ENCODE results near the gene DLL1. TPM values are rescaled to one million over a fixed set of nuclear protein-coding genes. Genes with fewer than 3 reads are reported as not detected.
"Not testable (repeated sequence)": the region's sequence is repeated elsewhere in the genome, so short reads cannot be mapped to it uniquely, and the experiment has no call there.

DLL1 gene
- total RNA-seq, 1 donor from 2014 or later = 10.7 TPM

GRCh38 chr6:170269846-170270541 is 20.9 kb downstream of the DLL1 start:
- DNase-seq (ENCODE audit: extremely low read depth, low read depth, low spot score) = no peak

GRCh38 chr6:170269151-170269845 is 21.6 kb downstream of the DLL1 start:
- no peak for DNase-seq (ENCODE audit: extremely low read depth, low read depth, low spot score)

GRCh38 chr6:170268216-170269129 is 22.4 kb downstream of the DLL1 start:
- no peak for DNase-seq (ENCODE audit: extremely low read depth, low read depth, low spot score)

- DNase-seq (ENCODE audit: extremely low read depth, low read depth, low spot score) = no peak
These were observed 23.2 kb downstream of the DLL1 start for GRCh38 chr6:170267688-170268087.

GRCh38 chr6:170266061-170266825 is 24.6 kb downstream of the DLL1 start:
- DNase-seq (ENCODE audit: extremely low read depth, low read depth, low spot score) = no peak

GRCh38 chr6:170265655-170266054 is 25.2 kb downstream of the DLL1 start:
- no peak for DNase-seq (ENCODE audit: extremely low read depth, low read depth, low spot score)

- not testable (repeated sequence) for DNase-seq (ENCODE audit: extremely low read depth, low read depth, low spot score)
These were observed 26.2 kb downstream of the DLL1 start for GRCh38 chr6:170264644-170265043.

GRCh38 chr6:170264086-170264485 is 26.8 kb downstream of the DLL1 start:
- no peak for DNase-seq (ENCODE audit: extremely low read depth, low read depth, low spot score)

GRCh38 chr6:170263410-170263809 is 27.5 kb downstream of the DLL1 start:
- DNase-seq (ENCODE audit: extremely low read depth, low read depth, low spot score) = no peak

GRCh38 chr6:170262489-170263088 is 28.3 kb downstream of the DLL1 start:
- DNase-seq (ENCODE audit: extremely low read depth, low read depth, low spot score) = no peak

GRCh38 chr6:170261643-170262488 is 29.0 kb downstream of the DLL1 start:
- DNase-seq (ENCODE audit: extremely low read depth, low read depth, low spot score) = no peak

GRCh38 chr6:170260686-170261085 is 30.2 kb downstream of the DLL1 start:
- no peak for DNase-seq (ENCODE audit: extremely low read depth, low read depth, low spot score)

GRCh38 chr6:170259278-170259677 is 31.6 kb downstream of the DLL1 start:
- DNase-seq (ENCODE audit: extremely low read depth, low read depth, low spot score) = no peak

GRCh38 chr6:170258407-170258806 is 32.5 kb downstream of the DLL1 start:
- no peak for DNase-seq (ENCODE audit: extremely low read depth, low read depth, low spot score)

- DNase-seq (ENCODE audit: extremely low read depth, low read depth, low spot score) = no peak
These were observed 33.5 kb downstream of the DLL1 start for GRCh38 chr6:170257376-170257775.

- no peak for DNase-seq (ENCODE audit: extremely low read depth, low read depth, low spot score)
These were observed 34.2 kb downstream of the DLL1 start for GRCh38 chr6:170256641-170257040.

GRCh38 chr6:170255426-170256125 is 35.3 kb downstream of the DLL1 start:
- no peak for DNase-seq (ENCODE audit: extremely low read depth, low read depth, low spot score)

GRCh38 chr6:170254315-170255213 is 36.3 kb downstream of the DLL1 start:
- no peak for DNase-seq (ENCODE audit: extremely low read depth, low read depth, low spot score)
